Prostate gland (tissue), 2 donors: Measurements from ENCODE around the gene ATPAF2.

Source experiments
- POLR2A ChIP-seq: fragments of 450-650 bp; IDR thresholded peaks from one replicate; pipeline ENCODE4 v1.6.1; 2016; ENCODE audit warnings: antibody characterized with exemption, mild to moderate bottlenecking
- POLR2AphosphoS5 ChIP-seq: sonication (generic); formaldehyde crosslinking; IDR thresholded peaks from one replicate; pipeline ENCODE4 v1.6.1; 2017; ENCODE audit warnings: antibody characterized with exemption
- TF ChIP-seq, protein P1 (sequence below), 4 experiments: fragments of 200-600 bp in 2 of 4; fragments of 450-650 bp in 2 of 4; sonication (generic) in 2 of 4; IDR thresholded peaks; 1 replicate in 3 of 4; 2 replicates in 1 of 4; pipeline ENCODE4 v1.5.1; 2016 to 2019; ENCODE audit warnings: antibody characterized with exemption in 4 of 4, mild to moderate bottlenecking in 2 of 4, moderate library complexity in 2 of 4

- TF ChIP-seq, protein P1, sequence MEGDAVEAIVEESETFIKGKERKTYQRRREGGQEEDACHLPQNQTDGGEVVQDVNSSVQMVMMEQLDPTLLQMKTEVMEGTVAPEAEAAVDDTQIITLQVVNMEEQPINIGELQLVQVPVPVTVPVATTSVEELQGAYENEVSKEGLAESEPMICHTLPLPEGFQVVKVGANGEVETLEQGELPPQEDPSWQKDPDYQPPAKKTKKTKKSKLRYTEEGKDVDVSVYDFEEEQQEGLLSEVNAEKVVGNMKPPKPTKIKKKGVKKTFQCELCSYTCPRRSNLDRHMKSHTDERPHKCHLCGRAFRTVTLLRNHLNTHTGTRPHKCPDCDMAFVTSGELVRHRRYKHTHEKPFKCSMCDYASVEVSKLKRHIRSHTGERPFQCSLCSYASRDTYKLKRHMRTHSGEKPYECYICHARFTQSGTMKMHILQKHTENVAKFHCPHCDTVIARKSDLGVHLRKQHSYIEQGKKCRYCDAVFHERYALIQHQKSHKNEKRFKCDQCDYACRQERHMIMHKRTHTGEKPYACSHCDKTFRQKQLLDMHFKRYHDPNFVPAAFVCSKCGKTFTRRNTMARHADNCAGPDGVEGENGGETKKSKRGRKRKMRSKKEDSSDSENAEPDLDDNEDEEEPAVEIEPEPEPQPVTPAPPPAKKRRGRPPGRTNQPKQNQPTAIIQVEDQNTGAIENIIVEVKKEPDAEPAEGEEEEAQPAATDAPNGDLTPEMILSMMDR (IDR thresholded peaks at IDR 0.05) = no peak
- TF ChIP-seq POLR2A = no peak
- TF ChIP-seq POLR2AphosphoS5 = no peak
Measured at GRCh38 chr17:18028114-18028951, 10.6 kb downstream of the ATPAF2 start.
